ENCODE measurements around the gene MTMR3. TPM values are rescaled to one million over a fixed set of nuclear protein-coding genes. Genes with fewer than 3 reads are reported as not detected.
"Not testable (repeated sequence)": the region's sequence is repeated elsewhere in the genome, so short reads cannot be mapped to it uniquely, and the experiment has no call there.

The MTMR3 gene
- total and polyA plus RNA-seq, 4 donors, result 6.0 to 38.8 (median 17.1) TPM

- H3K36me3 ChIP-seq (ENCODE audit: control insufficient read depth in 4 of 4, insufficient read depth in 3 of 4, low read depth in 1 of 4, low read length in 3 of 4), result no peaks in the 10 kb centered on the region
- H3K9ac ChIP-seq (ENCODE audit: low read depth in 1 of 2, low read length in 2 of 2), result no peak overlapping the region
- H3K27me3 ChIP-seq (ENCODE audit: control insufficient read depth in 4 of 4, insufficient read depth in 4 of 4, low read length in 3 of 4), result no peaks in the 10 kb centered on the region
- peaks cover 0 to 3% (median 0%) of the 10 kb centered on the region in 4 donors for H3K4me1 ChIP-seq (ENCODE audit: control insufficient read depth in 4 of 4, insufficient read depth in 4 of 4, low read length in 3 of 4)
- no peak overlapping the region for H3K27ac ChIP-seq (ENCODE audit: low read depth in 1 of 2, low read length in 2 of 2)
- TF ChIP-seq MAX (IDR thresholded peaks at IDR 0.05) (no peak), RAD21 (IDR thresholded peaks at IDR 0.05) (no peak), JUND (IDR thresholded peaks at IDR 0.05) (no peak), CTCF (IDR thresholded peaks at IDR 0.05; ENCODE audit: low read depth, low read length, missing input control) (no peak), EGR1 (IDR thresholded peaks at IDR 0.05; ENCODE audit: low read depth in 2 of 2) (no peak), FOXA1 (IDR thresholded peaks at IDR 0.05) (no peak), ZBTB33 (IDR thresholded peaks at IDR 0.05) (no peak), ATF3 (IDR thresholded peaks at IDR 0.05) (no peak), GABPA (IDR thresholded peaks at IDR 0.05 in 1 of 2, conservative IDR thresholded peaks at IDR 0.05 in 1 of 2) (no peak)
- H3K9me3 ChIP-seq (ENCODE audit: control insufficient read depth in 4 of 4, low read length in 3 of 4), result no peaks in the 10 kb centered on the region
- 93% methylated on average over 2 of the region's 2 CpGs for WGBS
- H3K4me3 ChIP-seq (ENCODE audit: low read depth in 1 of 3, low read length in 3 of 3), result no peak overlapping the region
- no peak for DNase-seq (ENCODE audit: low spot score)
These were observed 89.1 kb downstream of the MTMR3 start for GRCh38 chr22:29972121-29972520.

- Histone ChIP-seq H3K4me1 (ENCODE audit: control insufficient read depth in 4 of 4, insufficient read depth in 4 of 4, low read length in 3 of 4) (no peaks in the 10 kb centered on the region), H3K4me3 (ENCODE audit: low read depth in 1 of 3, low read length in 3 of 3) (no peak overlapping the region), H3K27ac (ENCODE audit: low read depth in 1 of 2, low read length in 2 of 2) (no peak overlapping the region), H3K27me3 (ENCODE audit: control insufficient read depth in 4 of 4, insufficient read depth in 4 of 4, low read length in 3 of 4) (no peaks in the 10 kb centered on the region), H3K9ac (ENCODE audit: low read depth in 1 of 2, low read length in 2 of 2) (no peak overlapping the region), H3K36me3 (ENCODE audit: control insufficient read depth in 4 of 4, insufficient read depth in 3 of 4, low read depth in 1 of 4, low read length in 3 of 4) (no peaks in the 10 kb centered on the region), H3K9me3 (ENCODE audit: control insufficient read depth in 4 of 4, low read length in 3 of 4) (no peaks in the 10 kb centered on the region)
- DNase-seq (ENCODE audit: low spot score), result no peak
- TF ChIP-seq ATF3 (IDR thresholded peaks at IDR 0.05) (no peak), NR2F2 (IDR thresholded peaks at IDR 0.05) (peak; percentile 55), FOXA1 (IDR thresholded peaks at IDR 0.05) (no peak)
- WGBS, result 80% methylated on average over 4 of the region's 4 CpGs
These were observed 90.3 kb downstream of the MTMR3 start for GRCh38 chr22:29973269-29973668.

- not testable (repeated sequence) for H3K27ac ChIP-seq (ENCODE audit: low read depth in 1 of 2, low read length in 2 of 2); H3K4me1 ChIP-seq (ENCODE audit: control insufficient read depth in 4 of 4, insufficient read depth in 4 of 4, low read length in 3 of 4); H3K9me3 ChIP-seq (ENCODE audit: control insufficient read depth in 4 of 4, low read length in 3 of 4); H3K4me3 ChIP-seq (ENCODE audit: low read depth in 1 of 3, low read length in 3 of 3); H3K36me3 ChIP-seq (ENCODE audit: control insufficient read depth in 4 of 4, insufficient read depth in 3 of 4, low read depth in 1 of 4, low read length in 3 of 4); H3K9ac ChIP-seq (ENCODE audit: low read depth in 1 of 2, low read length in 2 of 2); DNase-seq (ENCODE audit: low spot score); H3K27me3 ChIP-seq (ENCODE audit: control insufficient read depth in 4 of 4, insufficient read depth in 4 of 4, low read length in 3 of 4)
- 63% methylated on average over 9 of the region's 9 CpGs for WGBS
These were observed 90.7 kb downstream of the MTMR3 start for GRCh38 chr22:29973680-29974079.
